HK-2 (cell line): ENCODE measurements around the gene KCNA5.

Experiments used
- DNase-seq: peaks from one replicate; pipeline ENCODE4 v3.0.0-alpha.2; 2018; ENCODE audit not compliant: unreplicated experiment

Gene KCNA5

GRCh38 chr12:5043589-5044419 is at the start of gene KCNA5:
Gene KCNA5, plus strand, starts transcription at chr12:5043879. Its CDS starts 269 bp downstream, at chr12:5044148.
- DNase-seq = no peak

DNA sequence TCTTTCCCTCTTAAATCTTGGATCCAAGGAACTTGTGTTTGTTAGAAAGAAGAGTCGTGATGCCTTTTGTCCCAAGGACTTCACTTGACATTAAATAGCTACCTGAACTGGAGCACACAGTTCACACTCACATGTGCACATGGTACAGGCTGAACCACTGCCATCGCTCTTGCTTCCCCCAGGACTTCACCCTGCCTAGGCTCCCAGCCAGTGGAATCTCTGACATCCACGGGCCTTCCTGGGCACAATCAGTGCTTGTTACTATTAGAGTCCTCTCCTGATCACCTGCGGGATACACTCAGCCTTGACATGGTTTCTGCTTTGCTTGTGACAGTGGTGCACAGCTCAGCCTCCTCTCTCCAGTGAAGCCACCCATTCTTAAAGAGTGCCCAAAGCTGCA is 49.1 kb upstream of the KCNA5 start:
- DNase-seq = no peak

DNA sequence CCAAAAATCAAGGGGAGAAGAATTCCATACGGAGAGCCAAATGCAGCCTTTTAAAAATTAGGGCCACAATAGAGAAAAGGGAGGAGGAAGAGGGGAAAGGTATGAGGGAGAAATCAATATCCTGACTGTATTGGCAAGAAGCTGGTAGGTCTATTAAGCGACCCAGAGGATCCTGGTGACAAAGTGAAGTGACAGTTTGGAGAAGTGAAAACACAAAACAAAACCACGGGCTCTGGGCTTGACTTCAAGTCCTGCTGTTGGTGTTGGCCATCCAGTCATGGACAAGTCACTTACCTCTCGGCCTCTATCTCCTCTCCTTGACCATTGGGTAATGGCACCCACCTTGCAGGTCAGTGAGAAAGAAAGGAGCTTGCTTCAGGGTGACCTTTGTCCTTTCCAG is 47.0 kb upstream of the KCNA5 start:
- DNase-seq = no peak

DNA sequence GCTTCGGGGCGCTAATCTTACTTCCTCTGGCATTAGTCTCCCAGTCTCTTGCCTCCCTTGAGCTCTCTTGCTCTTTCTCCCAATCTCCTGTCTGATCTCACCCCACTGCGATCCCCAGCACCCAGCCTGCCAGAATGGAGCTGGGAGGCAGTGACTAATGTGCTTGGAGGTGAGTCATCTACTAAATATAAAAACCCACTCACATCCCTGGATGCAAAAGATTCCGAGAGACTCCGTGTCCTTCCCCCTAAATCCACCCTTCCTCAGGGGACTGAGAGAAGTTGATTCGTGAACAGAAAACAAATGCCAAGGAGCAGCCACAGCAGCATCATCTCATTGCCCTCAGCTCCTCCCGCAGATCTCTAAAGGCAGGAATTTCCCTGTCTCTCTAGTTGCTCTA is 45.7 kb upstream of the KCNA5 start:
- peak; percentile 44 for DNase-seq

GRCh38 chr12:5000204-5000603 is 43.5 kb upstream of the KCNA5 start:
- no peak for DNase-seq

- DNase-seq = no peak
These were observed 42.9 kb upstream of the KCNA5 start for GRCh38 chr12:5000658-5001385.

DNA sequence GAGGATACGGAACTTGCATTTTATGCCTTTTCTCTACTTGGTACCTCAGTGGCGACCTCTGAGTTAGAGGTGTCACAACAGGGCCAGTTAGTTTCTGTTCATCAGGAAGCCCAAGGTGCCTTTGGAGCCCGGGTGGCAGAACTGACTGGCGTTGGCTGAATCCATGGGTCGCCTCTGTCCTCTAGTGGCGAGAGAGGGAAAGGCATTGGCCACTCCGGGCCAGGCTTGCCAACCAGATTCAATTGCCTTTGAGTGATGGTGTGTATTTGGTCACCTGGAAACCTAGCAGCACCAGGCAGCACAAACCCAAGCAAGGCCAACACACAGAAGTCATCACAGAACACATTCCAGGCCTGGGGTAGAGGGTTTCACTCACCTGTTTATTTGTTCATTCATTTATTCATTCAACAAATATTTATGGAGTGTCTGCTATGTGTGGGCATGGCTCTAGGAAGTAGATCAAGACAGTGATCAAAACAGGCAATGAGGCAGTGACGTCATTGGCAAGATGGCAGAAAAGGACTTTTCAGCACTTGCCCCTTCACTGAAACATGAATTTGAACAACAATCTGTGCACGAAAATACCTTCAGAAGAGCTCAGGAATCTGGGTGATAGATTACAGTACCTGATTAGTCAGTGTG is 40.5 kb upstream of the KCNA5 start:
- peak; percentile 64 for DNase-seq

GRCh38 chr12:5008661-5009060 is 35.0 kb upstream of the KCNA5 start:
- DNase-seq = no peak

DNA sequence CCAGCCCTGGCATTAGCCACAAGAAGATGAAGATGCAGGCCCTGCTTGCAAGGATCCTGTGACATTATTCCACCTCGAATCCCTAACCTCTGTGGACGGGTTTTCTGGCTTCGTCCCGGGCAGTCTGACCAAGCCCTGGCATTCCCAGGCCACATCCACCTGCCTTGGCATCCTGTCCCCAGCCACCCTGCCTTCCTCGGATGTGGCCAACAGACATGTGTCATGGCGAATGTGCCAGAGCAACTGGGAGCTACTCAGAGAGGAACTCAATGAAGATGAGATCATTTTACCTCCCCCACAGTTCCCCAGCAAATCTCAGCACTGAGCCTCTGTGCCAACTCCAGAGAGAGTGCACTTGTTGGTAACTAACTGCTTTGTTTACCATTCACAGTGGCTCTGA is 33.5 kb upstream of the KCNA5 start:
- DNase-seq = no peak

DNA sequence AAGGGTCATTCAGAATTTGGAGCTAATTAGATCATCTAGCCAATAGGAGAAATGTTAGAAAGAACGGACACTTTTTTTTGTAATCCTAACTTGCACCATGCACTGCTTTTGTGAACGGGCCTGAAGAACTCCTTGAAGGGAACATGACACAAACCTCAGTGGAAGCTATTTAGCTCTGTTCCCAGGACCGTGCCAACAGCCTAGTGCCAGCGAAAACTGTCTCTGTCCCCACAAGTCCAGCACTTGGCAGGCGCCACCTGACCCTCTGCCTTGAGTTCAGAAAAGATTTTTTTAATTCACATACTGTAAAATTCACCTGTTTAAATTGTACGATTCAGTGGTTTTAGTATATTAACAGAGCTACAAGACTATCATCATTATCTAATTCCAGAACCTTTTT is 31.3 kb upstream of the KCNA5 start:
- DNase-seq = no peak

GRCh38 chr12:5013266-5013730 is 30.4 kb upstream of the KCNA5 start:
- no peak for DNase-seq

GRCh38 chr12:5014269-5014668 is 29.4 kb upstream of the KCNA5 start:
- DNase-seq = no peak

DNA sequence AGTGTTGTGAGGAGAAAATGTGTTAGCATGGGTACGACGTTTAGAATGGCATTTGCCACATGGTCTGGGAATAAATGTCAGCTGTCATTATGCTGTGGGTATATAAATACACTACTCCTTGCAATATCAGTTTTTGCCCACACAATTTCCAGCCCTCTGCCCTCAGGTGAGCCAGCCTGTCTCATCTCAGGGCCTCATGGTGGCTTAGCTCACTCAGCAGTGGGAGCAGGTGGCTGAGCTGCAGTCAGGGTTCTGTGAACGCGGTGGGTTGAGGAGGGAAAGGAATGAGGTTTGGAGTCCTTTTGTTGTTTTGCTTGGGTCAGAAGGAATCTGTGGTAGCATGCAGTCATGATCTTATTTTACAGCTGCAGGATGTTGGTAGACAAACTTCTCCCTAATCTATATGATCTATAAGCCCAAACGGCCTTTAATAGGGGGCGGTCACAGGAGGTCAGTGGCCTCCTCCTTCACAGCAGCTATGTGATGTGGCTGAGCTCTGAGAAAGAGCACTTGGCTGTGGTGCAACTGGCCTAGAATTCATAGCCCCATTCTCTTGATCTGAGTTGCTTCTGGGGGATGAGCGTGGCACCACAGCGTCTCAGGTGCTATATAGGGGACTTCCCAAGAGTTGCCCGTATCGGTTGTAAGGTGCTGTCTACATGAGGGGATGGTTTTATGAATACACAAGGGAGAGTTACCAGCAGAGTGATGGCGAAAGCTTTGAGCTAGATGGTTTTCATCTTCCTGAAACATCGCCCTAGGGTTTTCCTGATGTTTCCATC is 27.8 kb upstream of the KCNA5 start:
- DNase-seq = no peak

DNA sequence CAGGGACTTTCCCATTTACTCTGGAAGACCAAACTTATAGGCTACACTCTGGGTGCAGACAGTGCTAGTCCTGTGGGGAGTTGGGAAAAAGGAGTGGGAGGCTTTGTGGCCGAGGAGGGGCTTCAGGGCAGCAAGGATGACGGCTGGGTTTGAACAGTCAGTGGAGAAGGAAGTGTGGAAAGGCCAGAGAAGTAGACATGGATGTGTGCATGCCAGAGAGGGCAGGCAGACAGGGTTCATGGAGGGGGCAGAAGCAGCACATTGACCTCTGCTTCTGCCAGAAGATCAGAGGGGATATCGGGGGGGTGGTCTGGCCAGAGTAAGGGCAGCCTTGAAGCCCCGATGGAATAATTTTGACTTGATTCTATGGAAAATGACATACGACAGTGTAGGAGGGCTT is 27.2 kb upstream of the KCNA5 start:
- DNase-seq = no peak

GRCh38 chr12:5017638-5018348 is 25.9 kb upstream of the KCNA5 start:
- DNase-seq = no peak

GRCh38 chr12:5018677-5019076 is 25.0 kb upstream of the KCNA5 start:
- DNase-seq = no peak

GRCh38 chr12:5022025-5022424 is 21.7 kb upstream of the KCNA5 start:
- no peak for DNase-seq

GRCh38 chr12:5022465-5023061 is 21.1 kb upstream of the KCNA5 start:
- peak; percentile 29 for DNase-seq

- no peak for DNase-seq
These were observed 19.8 kb upstream of the KCNA5 start for GRCh38 chr12:5023842-5024241.

DNA sequence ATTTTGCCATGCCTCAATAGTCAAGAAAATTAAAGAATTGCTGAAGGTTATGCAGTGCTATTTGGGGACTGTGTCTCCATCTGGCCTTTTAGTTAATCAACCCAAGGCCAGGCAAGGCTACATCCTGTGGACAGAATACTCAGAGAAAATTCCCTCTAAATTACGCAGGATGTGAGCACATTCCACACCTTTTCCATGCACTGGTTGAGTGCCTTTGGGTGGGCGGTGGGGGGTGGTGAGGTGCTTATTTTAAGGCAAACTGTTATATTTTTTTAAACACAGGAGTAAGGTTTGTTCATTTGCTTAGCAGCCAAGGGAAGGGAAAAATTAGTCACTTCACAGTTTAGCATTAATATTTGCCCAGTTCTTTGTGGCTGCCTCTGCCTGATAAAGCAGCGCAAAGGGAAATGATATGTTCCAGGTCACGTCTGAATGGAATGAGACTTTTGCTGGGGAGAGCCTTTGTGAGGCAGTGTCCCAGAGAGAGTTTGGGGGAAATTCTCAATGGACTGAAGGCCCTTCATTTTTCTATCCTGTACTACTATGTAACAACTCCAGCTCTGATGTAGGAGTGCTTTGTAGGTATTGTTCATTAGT is 17.2 kb upstream of the KCNA5 start:
- DNase-seq = peak; percentile 2
